Fibroblast of villous mesenchyme (primary cell): ENCODE data around the gene ARHGEF38. TPM values are rescaled to one million over a fixed set of nuclear protein-coding genes. Genes with fewer than 3 reads are reported as not detected.

Experiments used
- DNase-seq: peaks from one replicate; pipeline ENCODE4 v3.0.0-alpha.2; 2010; ENCODE audit warnings: low read depth
- H3K4me3 ChIP-seq: 2 replicates; pipeline ENCODE4 v1.5.1; 2011; ENCODE audit warnings: low read depth, mild to moderate bottlenecking, low read length
- total RNA-seq: library from RNA; depleted of rRNA; stranded (reverse); fragments of >200 nt; gene quantifications from 2 replicates; pipeline ENCODE4 v1.2.3, GENCODE V29; 2012
- TF ChIP-seq, protein P1 (sequence below): IDR thresholded peaks from 2 replicates; pipeline ENCODE4 v1.5.1; 2012; ENCODE audit warnings: low read depth, mild to moderate bottlenecking, low read length; ENCODE audit not compliant: insufficient read depth

The ARHGEF38 gene
- total RNA-seq, 1 donor, result not detected

DNA sequence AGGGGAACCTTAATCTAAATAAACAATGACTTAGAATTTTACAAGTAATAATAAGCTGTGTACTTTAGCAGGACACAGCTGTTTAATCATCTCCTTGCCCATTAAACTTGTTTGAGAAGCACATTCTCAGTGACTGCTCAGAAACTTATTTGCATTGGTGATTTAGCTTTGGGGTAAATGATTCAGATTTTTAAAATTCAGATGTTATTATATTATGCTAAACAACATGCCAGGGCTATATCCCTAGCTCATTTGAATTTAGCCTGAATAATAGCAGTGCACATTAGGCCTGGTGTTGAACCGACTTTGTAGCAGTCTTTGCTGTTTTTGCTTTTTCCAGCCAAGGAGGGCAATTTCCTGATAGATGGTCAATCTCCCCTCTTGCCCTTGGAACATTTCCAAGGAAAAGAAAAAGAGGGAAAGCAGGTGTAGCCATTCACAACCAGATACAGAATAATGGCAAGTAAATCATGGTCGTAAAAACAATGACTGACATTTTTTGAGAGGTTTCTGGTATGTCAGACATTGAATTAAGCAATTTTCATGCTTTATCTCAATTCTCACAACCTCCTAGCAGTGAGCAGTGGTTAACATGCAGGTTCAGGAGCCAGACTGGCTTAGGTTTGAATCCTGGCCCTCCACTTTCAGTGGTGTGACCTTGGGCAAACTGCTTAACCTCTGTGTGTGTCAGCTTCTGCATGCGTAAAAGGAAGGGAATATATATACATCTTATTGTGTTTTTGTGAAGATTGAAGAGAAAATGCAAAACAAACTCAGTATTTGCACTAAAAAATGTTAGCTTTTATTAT is 16.8 kb downstream of the ARHGEF38 start:
- DNase-seq, result no peak
- TF ChIP-seq, protein P1, sequence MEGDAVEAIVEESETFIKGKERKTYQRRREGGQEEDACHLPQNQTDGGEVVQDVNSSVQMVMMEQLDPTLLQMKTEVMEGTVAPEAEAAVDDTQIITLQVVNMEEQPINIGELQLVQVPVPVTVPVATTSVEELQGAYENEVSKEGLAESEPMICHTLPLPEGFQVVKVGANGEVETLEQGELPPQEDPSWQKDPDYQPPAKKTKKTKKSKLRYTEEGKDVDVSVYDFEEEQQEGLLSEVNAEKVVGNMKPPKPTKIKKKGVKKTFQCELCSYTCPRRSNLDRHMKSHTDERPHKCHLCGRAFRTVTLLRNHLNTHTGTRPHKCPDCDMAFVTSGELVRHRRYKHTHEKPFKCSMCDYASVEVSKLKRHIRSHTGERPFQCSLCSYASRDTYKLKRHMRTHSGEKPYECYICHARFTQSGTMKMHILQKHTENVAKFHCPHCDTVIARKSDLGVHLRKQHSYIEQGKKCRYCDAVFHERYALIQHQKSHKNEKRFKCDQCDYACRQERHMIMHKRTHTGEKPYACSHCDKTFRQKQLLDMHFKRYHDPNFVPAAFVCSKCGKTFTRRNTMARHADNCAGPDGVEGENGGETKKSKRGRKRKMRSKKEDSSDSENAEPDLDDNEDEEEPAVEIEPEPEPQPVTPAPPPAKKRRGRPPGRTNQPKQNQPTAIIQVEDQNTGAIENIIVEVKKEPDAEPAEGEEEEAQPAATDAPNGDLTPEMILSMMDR, result no peak

DNA sequence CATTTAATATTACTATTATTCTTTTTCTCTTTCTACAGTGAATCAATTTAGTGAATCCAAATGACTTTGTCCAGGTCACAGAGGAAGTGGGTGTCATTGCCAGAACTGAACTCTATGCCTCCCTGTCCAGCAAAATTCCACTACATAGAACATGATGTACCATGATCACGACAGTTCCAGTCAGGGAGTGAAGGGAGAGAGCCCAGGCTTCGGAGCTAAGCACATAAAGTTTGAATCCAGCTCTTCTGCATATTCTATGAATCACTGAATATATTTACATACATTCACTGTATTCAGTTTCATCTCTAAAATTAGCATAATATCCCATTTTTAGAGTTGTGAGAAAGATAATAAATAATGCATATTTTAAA is 17.4 kb downstream of the ARHGEF38 start:
- H3K4me3 ChIP-seq, result no peak overlapping the region
- no peak for DNase-seq
- TF ChIP-seq, protein P1, result no peak

More for the DNA sequence above, 16.8 kb downstream of the ARHGEF38 start:
- H3K4me3 ChIP-seq, result no peak overlapping the region

DNA sequence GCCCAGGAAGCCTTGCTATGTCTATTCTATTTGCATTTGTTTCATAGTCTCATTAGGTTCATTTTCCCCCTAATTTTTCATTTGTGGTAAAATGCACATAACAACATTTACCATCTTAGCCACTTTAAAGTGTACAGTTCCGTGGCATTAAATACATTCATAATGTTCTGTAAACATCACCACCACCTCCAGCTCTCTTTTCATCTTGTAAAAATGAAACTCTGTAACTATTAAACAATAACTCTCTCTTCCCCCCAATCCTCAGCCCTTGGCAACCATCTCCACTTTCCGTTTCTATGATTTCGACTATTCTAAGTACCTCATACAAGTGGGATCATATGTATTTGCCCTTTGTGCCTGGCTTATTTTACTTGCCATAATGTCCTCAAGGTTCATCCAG is 19.9 kb downstream of the ARHGEF38 start:
- TF ChIP-seq, protein P1, result no peak
- no peak for DNase-seq
- H3K4me3 ChIP-seq, result no peak overlapping the region

DNA sequence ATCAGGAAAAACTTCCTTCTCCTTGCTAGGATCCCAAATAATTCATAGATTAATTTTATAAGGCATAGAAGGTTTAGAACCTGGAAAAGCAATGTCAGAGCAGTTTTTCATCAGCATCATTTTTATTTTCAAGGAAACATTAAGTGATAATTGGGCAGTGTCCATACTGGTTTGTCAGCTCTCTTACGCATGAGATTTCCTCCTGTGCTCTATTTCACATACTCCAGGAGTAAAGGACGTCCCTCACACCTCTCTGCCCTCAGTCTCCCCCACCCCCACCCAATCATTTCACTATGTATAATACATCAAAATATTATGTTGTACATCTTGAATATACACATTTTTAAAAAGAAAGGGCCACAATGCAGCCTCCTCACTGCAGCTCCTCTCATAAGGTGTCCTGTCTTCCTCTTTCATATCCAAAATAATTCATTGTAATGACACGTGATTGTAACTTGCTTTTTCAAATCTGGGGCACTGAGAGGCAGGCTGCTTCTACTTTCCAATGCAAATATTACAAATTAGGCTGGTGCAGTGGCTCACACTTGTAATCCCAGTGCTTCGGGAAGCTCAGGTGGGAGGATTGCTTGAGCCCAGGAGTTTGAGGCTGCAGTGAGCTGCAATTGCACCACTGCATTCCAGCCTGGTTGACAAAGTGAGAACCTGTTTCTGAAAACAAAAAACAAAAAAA is 34.4 kb downstream of the ARHGEF38 start:
- no peak overlapping the region for H3K4me3 ChIP-seq
- DNase-seq, result no peak
- TF ChIP-seq, protein P1, result no peak

DNA sequence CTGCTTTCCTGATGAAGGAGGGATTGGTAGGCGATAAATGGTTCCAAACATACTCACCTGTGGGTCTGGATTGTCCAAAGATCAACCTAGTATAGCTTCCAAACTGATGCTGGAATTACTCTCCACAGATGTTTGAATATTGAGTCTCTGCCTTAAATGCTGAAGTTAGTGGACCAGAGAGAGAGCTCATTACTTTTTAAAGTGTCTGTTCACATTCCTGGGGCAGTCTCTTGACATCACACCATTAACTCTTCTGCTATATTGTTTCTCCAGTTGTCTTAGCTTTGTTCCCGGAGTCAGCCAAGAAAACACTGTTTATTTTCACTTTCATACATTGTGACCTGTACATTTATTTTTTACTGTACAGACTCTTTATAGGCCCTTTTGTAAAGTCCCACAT is 35.4 kb downstream of the ARHGEF38 start:
- no peak for DNase-seq
- TF ChIP-seq, protein P1, result no peak
- no peak overlapping the region for H3K4me3 ChIP-seq

DNA sequence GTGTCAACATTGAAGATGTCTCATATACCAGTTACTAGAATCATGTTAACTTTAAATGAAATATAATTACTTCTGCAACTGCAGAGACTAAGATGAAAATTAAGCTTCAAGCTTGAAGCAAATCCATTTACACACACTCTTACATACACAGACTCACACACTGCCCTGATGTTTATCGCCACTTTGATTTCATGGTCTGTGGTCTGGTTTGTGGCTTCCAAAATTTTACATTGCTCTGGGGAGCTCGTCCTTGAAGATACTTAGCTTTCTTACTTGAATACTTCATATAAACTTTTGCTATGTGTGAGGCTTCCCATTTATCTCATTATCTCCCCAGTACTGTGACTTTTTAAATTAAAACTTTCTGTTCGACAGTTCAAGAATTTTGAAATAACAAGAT is 35.8 kb downstream of the ARHGEF38 start:
- no peak for DNase-seq
- TF ChIP-seq, protein P1, result no peak
- no peak overlapping the region for H3K4me3 ChIP-seq

DNA sequence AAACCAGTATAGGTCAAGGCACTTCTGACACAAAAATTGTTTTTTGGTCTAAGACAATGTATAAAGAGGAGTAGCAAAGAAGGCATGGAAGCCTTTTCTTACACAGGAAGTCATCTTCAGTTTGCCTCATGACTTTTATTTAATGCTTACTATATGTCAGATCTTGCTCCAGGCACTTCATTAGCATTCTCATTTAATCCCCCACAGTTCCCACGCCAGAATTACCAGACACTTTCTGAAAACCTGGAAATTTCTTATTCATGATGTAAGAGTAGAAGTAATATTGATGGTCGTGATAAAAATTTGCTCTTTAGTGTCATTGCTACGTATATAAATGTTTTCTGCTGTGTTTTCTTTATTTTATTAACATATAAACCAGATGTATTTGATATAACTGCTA is 39.2 kb downstream of the ARHGEF38 start:
- TF ChIP-seq, protein P1, result no peak
- no peak for DNase-seq
- H3K4me3 ChIP-seq, result no peak overlapping the region
